Upper lobe of left lung (tissue), 4 donors: ENCODE results near the gene AGBL4.

ENCODE experiments used
- EP300 ChIP-seq, 4 donors: sonication (generic); formaldehyde crosslinking; IDR thresholded peaks; one replicate each; pipeline ENCODE4 v1.5.1; 2017; ENCODE audit warnings: antibody characterized with exemption in 4 of 4, control low read depth in 2 of 4
- POLR2A ChIP-seq, 4 donors: fragments of 450-650 bp; IDR thresholded peaks; one replicate each; pipeline ENCODE4 v1.5.1; 2016 to 2017; ENCODE audit warnings: antibody characterized with exemption in 4 of 4, mild to moderate bottlenecking in 2 of 4
- TF ChIP-seq, protein P1 (sequence below), 6 experiments: fragments of 450-650 bp in 4 of 6; fragments of 200-600 bp in 2 of 6; sonication (generic) in 2 of 6; IDR thresholded peaks; one replicate each; pipeline ENCODE4 v1.5.1; 2016 to 2019; ENCODE audit warnings: antibody characterized with exemption in 6 of 6

DNA sequence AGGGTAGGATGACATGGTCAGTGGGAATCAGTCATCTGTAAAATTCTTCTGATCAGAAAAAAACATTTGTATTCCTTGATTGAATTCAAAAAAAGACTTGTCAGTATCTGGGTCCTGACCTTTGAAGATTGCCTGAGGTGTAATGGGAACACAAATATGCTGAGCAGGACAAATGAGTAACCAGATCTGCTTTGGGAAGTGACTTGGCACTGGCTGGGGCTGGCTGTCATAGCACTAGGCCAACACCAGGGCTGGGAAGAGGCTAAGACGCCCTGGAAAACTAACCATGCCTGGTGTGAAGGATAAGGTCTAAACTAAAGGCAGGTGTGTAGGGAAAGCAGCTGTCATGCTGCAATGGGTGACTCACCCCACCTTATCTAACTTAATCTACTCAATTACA lies 794.2 kb downstream of the AGBL4 start:
- TF ChIP-seq, protein P1, sequence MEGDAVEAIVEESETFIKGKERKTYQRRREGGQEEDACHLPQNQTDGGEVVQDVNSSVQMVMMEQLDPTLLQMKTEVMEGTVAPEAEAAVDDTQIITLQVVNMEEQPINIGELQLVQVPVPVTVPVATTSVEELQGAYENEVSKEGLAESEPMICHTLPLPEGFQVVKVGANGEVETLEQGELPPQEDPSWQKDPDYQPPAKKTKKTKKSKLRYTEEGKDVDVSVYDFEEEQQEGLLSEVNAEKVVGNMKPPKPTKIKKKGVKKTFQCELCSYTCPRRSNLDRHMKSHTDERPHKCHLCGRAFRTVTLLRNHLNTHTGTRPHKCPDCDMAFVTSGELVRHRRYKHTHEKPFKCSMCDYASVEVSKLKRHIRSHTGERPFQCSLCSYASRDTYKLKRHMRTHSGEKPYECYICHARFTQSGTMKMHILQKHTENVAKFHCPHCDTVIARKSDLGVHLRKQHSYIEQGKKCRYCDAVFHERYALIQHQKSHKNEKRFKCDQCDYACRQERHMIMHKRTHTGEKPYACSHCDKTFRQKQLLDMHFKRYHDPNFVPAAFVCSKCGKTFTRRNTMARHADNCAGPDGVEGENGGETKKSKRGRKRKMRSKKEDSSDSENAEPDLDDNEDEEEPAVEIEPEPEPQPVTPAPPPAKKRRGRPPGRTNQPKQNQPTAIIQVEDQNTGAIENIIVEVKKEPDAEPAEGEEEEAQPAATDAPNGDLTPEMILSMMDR (IDR thresholded peaks at IDR 0.05), result no peak
- TF ChIP-seq POLR2A (IDR thresholded peaks at IDR 0.05), result no peak
- TF ChIP-seq EP300 (IDR thresholded peaks at IDR 0.05), result no peak
